ENCODE results near the gene PTGER1.

GRCh38 chr19:14439014-14439413, 36.1 kb downstream of the PTGER1 start:
- no peak for TF ChIP-seq CTCF (IDR thresholded peaks at IDR 0.05)
- TF ChIP-seq EZH2 (IDR thresholded peaks at IDR 0.05; ENCODE audit: borderline replicate concordance, insufficient read depth, low read depth, low read length, poor library complexity, severe bottlenecking) = no peak
